NCI-H1417 (cell line): ENCODE results near the gene SMOC2.

ENCODE experiments used
- DNase-seq, 3 experiments: peaks; one replicate each; lab custom pipeline; 2025; lab: John Stamatoyannopoulos, UW

Gene SMOC2

DNA sequence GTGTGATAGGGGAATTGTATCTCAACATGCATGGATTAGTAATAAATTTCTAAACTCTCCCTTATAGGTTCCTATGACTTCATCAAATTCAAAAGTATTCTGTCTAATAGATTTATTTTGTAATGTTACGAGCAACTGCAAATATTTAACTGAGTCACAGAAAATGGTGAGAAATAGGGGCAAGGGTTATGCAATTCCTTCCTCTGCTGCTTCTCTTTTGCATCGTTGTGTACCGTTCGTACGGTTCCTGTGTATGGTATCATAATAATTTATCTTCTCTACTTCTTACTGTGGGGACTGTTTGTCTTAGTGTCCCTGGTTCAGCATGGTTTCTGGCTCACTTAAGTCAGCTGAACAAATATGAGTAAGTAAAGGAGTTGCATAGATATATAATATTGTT is 44.8 kb downstream of the SMOC2 start:
- no peak for DNase-seq

DNA sequence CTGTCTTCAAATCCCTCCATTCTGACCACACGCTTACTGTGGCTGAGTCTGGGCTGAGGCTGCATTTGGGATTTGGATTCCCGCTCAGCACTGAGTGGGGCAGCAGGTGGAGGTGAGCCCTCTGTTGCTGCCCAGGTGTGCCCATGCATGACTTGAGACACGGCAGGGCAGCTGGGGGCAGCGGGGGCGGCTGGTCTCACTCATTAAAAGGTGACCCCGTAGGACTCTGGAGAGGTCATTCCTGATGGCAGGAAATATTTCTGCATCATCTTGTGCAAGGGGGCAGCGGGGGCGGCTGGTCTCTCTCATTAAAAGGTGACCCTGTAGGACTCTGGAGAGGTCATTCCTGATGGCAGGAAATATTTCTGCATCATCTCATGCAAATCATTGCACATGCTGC is 49.8 kb downstream of the SMOC2 start:
- DNase-seq = no peak

DNA sequence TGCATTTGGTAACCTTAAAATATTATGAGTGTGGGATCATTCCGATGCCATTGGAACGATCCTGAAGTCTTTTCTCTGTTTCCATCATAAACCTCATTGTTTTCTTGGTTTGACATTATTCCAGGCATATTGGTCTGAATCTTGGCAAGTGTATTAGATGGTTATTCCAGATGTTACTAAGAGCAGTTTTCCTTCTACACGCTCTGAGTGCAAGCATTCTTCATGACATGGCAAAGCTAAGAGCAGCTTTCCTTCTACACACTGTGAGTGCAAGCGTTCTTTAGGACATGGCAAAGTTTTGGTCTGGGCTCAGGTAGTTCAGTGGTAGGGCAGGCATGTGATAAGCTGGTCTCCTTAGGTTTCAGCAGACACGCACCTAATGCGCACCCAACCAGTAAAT is 53.0 kb downstream of the SMOC2 start:
- no peak for DNase-seq

DNA sequence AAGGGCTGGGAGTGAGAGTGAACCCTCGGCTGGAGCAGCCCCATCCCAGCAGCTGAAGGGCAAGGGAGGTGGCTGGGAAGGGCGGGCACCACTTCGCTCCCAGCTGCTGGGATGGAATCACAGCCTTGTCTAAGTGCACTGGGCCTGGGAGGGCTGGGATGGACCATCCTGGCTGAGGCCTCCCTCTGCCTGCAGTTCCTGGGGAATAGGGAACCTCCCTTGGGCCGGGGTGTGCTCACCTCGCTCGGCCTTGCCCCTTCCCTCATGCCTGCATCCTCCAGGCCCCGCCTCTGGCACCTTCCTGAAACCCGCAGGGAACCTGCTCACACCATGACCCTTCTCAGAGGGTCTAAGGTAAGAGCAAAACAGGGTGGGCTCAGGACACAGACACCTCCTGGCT is 53.7 kb downstream of the SMOC2 start:
- DNase-seq = no peak

DNA sequence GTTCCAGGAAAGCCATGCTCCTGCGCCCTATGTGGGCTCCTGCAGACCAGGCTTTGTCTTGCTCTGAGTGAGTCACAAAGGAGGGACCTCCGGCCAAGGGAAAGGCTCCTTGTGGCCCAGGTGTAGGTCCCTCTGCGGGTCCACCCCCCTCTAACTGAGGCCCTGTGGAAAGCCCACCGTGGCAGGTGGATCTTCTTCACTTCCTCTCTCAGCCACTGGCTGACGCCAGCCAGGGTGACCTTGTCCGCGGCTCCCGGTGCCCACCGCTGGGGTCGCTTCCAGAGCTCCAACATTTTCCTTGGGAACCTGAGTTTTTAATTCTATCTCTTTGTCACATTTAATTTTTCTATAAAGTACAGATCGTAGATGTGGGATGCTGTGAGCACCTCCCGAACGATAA is 54.1 kb downstream of the SMOC2 start:
- no peak for DNase-seq

DNA sequence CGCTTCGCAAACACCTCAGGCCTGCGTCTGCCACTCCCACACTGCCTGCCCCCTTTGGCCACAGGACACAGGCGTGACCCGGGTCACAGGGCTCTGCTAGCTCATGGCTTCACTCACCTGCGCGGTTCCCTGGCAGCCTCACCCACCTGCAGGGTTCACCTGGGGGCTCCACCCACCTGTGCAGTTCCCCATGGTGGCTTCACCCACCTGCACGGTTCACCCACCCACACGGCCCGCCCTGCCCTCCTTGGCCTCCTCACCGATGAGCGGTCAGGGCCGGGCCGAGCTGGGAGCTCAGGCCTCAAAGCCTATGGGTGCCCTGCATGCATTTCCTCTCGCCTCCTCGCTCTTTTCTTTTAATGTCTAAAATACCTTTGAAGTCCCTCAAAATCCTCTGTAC is 54.7 kb downstream of the SMOC2 start:
- DNase-seq = no peak

DNA sequence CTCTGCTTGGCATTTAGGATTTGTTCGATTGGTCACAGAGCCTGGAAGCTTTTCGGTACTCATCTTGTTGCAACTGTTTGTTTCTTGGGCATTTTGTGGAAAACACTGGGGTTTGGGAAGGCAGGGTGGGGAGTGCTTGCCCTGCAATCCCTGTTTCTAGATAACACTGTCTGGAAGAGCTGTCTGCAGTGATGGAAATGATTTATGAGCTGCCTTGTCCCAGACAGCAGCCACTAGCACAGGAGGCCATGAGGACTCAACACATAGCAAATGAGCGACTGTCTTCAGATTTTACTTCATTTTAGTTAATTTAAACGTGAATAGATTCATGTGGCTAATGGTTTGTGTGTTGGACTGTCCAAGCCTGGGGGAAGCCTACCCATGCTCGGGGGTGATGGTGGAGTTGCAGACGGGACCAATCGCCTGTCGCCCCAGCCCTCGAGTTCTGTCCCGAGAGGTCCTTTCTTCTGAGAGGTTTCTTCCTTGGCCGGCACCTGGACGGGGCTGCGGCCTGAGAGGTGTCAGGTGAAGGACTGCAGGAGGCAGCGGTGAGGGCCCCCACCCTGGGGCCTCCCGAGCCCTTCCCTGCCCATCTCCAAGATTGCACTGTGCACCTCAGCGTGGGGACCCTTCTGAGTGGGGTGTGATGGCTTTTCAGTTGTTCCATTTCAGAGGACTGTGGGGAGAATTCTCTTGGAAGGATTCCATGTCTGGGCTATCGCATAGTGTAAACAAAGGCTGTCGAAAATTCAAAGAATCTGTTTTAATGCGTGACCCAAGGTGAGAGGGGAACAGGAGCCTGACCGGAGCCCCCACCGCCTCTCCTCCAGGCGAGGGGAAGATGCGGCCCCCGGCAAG is 55.4 kb downstream of the SMOC2 start:
- DNase-seq = peak in 1 of 3 experiments; percentile 17

DNA sequence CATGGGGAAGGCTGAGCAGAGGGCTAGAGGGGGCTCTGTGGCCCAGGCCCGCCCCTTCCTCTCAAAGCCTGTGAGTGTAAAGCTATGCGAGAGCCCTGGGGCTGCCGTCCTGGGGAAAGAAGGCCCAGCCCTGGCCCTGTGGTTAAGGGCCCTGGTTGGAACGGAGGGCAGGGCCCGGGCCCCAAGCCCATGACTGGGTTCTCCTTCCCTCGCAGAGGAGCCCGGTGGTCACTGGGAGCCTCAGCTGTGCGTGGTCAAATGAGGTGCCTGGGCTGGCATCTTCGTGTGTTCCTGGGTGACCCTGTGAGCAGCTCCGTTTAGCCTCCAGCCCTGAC is 56.0 kb downstream of the SMOC2 start:
- no peak for DNase-seq

DNA sequence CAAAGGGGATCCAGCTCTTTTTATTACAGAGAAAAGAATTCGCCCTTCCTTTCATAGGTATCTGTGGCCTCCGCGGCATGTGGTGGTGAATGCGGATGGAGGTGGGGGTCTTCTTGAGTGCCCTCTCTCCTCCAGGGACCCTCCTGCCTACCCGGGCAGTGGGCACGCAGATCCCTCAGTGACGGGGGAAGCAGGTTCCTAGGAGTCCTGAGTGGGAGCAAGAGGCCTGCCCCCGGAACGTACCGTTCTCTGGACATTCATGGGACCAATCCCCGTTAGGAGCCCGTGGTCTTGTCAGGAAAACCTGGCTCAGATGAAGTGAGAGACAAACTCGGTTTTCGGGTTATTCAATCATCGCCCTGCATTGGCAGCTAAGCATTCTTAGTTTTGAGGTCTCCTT is 56.4 kb downstream of the SMOC2 start:
- DNase-seq = no peak

DNA sequence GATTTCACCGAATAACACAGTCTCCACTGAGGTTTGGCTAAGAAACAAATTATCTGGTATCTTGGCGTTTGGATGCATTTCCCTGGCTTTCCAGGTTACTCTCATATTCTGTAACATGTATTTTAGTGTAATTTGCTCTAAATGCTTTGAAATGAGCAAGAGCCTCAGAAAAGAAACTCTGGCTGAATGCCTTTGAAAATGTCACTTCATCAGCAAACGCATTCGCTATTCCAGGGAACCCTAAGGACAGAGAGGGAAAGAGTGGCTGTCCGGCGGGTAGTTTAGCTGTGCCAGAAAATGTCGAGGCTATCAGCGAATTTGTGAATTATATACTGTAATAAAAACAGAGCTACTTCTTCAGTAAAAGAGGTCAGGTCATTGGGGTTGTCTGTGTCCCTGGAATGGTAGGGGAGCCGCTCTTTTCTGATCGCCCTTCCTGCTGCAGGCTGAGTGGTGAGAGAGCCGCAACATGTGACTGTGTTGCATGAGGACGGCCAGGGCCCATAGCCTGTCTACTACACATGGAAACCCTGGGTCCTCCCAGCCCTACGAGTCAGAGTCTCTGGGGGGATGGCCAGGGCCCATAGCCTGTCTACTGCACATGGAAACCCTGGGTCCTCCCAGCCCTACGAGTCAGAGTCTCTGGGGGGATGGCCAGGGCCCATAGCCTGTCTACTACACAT is 57.3 kb downstream of the SMOC2 start:
- no peak for DNase-seq

DNA sequence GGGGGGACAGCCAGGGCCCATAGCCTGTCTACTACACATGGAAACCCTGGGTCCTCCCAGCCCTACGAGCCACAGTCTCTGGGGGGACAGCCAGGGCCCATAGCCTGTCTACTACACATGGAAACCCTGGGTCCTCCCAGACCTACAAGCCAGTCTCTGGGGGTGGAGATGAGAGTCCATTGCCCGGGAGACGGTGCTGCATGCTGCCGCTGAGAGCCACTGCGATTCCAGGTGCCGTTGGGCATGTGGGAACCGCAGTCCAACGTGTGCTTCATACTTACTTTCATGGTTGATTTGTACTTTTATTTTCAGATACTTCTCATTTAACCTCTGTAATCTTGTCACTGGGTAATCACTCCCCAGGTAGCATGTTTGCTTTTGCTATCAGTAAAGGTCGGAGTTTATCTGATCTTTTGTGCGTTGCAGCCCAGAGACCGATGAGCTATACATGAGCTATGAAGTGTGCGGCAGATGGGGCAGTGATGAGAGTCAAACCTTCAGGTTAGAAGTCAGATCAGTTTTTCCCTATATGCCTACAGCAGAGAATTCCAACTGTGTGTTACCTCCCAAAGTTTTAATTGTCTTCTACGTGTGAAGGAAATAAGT is 58.2 kb downstream of the SMOC2 start:
- DNase-seq = peak in 1 of 3 experiments; percentile 53

DNA sequence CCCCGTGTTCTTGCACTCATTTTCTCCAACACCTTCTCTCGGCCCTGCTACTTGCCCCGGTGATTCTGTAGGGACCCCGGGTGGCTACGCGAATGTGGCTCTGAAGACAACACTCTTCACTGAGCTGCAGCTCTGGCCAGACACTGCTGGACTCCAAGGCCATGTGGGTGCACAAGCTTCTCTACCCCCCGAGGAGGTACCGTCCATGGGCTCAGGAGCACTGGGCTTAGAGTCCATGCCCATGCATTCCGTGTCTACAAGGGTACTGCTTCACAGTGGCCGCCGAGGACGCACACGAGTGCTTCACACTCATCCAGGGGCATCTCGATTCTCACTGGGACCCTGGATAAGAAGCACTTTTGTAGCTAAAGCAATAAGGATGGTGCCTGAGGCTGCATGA is 59.5 kb downstream of the SMOC2 start:
- DNase-seq = no peak

DNA sequence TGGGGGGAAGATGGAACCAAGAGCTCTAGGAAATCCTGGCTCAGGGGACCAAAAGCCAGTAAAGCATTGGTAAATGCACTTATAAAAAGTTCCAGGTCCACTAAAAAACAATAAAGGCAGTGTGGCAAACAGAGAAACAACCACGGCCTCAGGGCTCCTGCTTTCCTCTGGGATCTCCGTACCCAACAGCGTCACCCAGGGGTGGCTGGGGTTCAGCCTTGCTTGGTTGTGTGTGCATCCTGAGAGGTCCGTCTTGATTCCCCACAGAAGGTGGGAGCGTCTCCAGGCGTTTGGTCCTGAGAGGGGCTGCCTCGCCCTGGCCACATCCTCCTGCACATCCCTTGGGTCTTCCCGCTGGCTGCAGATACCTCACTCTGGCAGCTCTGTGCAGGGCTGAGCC is 60.6 kb downstream of the SMOC2 start:
- no peak for DNase-seq

DNA sequence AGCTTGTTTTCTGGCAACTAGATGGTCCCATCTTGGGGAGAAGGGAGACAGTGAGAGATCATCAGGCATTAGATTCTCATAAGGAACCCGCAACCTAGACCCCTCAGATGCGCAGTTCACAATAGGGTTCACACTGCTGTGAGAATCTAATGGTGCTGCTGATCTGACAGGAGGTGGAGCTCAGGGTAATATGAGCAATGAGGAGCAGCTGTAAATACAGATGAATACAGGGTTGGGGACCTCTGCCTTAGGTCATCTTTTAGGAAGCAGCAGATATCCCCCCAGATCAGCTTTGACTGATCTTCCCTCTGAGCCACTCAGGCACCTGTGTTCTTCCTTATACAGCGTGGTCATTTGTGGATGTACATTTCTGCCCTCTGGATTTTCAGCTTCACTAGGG is 63.4 kb downstream of the SMOC2 start:
- no peak for DNase-seq

DNA sequence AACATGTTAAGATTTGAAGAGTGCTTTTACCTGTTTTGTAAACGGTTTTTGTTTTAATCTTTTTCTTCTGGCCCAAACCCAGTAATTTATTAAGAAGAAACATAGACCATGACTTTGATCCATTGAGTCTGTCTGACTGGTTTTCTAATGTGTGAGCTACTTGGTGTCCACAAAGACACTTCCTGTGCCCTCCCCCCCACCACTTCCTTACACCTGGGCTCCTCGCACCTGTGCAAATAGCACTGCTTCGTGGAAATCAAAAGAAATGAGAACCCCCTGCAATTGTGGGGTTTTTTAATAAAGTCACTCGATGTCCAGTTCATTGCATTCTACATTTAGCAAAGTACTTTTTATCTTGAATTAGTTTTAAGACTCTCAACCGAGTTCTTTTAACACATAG is 65.5 kb downstream of the SMOC2 start:
- peak in 2 of 3 experiments; percentile 83 to 95 for DNase-seq

DNA sequence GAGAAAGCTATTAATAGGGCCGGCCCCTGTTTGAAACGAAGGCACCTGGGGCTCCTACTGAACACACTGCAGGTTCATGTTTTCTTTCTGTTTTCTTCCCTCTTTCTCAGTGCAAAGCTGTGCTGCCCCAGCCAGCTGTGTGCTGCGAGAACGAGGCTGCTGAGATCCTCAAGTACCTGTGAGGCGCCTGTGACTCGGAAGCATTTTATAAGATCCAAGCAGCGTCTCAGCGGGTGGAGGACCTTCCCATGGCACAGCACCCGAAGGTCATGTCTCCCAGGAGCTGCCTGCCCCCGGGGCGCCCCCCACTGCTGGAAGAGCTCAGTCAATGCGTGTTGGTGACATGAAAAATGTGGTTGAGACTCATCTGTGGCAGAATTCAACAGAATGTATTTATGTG is 66.3 kb downstream of the SMOC2 start:
- peak in 2 of 3 experiments; percentile 73 to 89 for DNase-seq

DNA sequence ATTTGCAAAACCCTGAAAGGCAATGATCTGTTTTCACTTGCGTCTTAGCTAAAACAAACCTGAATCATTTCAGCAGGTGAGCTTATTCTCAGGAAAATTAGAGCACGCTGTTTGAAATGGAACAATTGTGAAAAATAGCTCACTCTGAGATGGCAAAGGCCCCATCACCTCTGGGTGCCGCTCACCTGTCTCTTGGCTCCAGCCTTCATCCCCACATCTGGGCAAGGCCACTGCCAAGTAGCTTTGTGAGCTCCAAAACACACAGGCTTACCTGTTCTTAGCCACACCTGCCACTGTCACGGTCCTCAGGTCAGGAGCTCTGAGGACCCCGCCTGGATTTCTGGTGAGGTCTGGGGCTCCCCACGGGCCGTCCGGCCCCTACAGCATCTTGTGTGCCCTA is 66.7 kb downstream of the SMOC2 start:
- peak in 1 of 3 experiments; percentile 62 for DNase-seq

DNA sequence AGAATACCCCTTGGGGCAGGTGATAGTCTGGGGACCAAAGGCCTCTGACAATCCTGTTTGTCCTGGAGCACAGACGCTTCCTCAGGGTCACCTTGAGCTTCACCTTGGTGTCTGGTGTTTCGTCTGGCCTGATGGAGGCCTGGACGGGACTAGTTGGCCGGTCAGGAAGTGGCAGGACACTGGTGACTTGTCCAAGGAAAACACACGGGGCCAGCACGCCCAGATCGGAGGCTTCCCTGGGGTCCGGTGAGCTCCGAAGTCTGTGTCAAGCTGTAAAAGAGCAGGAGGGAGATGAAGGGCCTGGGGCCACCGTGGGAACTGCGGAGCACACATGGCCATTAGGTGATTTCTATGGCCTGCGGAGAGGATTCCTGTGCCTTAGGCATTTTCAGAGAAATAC is 67.9 kb downstream of the SMOC2 start:
- no peak for DNase-seq

DNA sequence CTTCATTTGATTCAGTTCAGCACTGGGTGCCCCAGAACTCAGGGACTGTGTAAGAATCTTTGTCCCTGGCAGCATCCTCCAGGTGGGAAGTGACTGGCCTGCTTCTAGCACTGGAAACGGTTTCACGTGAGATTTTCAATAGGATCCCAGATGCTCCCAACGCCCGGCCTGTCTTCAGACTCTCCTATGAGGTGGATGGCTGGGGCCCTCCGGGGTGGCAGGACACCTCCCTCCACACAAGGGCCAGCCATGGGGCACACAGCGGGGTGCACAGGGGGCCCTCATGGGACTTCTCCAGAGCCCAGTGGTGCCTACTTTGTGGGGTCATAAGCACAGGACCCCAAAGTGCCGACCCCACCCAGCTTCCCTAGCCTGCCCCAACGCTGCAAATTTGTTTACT is 72.8 kb downstream of the SMOC2 start:
- DNase-seq = no peak

DNA sequence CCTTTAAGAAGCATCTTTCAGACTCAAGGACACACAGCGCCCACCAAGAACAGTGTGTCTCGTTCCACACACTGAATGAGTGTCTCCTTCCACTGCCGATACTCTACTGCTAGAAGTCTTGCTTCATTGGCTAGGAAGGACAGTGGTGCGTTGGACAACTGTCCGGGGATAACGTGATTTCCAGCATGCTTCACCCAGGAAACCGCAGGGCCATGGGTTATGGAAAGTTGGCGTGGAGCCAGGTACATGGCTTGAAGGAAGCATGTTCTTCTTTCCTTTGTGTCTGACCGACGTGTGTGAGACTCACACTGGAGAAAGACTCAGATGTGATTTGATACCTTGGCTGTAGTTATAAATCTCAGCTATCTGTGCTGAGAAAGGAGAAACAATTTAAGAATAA is 73.2 kb downstream of the SMOC2 start:
- peak in 2 of 3 experiments; percentile 41 to 49 for DNase-seq

DNA sequence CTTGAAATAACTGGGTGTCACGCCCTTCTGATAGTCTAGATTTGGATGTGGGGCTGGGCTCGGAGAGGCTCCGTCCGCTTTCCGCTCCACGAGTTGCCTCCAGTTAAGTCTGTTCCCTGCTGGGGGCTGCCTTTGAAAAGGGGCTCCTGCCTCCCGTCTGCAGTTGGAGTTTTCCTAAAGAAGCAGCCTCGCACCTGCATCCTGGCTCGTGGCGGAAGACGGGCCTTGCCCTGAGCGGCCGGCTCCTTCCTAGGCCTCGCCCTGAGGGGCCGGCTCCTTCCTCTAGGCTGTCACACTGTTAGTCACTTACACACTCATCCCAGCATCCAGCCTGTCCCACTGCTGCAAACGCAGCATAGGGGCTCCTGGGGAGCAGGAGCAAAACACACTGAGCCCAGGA is 74.4 kb downstream of the SMOC2 start:
- no peak for DNase-seq

DNA sequence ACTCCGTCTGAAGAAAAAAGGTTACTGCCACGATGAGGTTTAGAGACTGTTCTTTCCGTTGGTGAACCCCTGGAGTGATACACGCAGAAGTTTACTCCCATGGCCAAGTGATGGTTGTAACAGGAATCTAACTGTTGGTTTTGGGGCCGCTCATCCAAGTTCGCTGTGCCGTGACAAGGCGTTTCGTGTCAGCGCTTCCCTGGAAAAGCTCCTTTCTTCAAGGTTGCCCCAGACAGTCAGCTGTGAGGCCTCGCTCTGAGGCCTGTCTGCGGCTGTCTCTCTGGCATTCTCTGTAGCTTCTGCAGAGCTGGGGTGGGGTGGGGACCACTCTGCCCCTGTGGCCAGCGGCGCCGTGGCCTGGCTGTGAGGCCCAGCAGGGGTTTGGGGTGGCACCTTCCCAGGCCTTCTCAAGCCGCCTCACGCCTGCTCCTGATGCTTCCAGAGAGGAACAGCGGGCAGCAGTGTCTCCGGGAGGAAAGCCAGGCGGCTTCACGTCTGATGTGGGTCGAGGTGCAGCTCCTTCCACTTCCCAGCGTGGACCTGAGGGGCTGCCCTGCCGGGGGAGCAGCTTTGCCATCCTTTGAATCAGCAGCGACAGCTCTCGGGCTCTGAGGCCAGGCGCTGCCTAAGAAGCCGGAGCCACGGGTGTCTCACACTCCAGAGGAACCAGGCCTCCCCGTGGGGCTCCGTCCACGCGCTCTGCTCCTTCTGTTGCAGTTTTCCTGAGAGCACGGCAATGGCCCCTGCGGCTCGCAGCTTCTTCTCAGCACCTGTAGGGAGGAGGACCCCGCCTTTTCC is 76.2 kb downstream of the SMOC2 start:
- DNase-seq = no peak
